Right renal pelvis (tissue), 4 donors: ENCODE results near the gene ZNF217. TPM values are rescaled to one million over a fixed set of nuclear protein-coding genes. Genes with fewer than 3 reads are reported as not detected.
"Not testable (repeated sequence)": the region's sequence is repeated elsewhere in the genome, so short reads cannot be mapped to it uniquely, and the experiment has no call there.

Source experiments
- DNase-seq, 4 donors: peaks; one replicate each; pipeline ENCODE4 v3.0.0-alpha.2; 2013; ENCODE audit warnings: low read depth in 4 of 4, low spot score in 3 of 4, missing footprints in 1 of 4
- polyA plus RNA-seq, 4 donors: library from polyadenylated mRNA; unstranded; fragments of 120-200 nt; gene quantifications; one replicate each; pipeline ENCODE4 v1.2.1, GENCODE V29; 2013; ENCODE audit not compliant: insufficient read length in 4 of 4

The ZNF217 gene
- polyA plus RNA-seq, 4 donors = 27.6 to 38.3 (median 35.6) TPM

DNA sequence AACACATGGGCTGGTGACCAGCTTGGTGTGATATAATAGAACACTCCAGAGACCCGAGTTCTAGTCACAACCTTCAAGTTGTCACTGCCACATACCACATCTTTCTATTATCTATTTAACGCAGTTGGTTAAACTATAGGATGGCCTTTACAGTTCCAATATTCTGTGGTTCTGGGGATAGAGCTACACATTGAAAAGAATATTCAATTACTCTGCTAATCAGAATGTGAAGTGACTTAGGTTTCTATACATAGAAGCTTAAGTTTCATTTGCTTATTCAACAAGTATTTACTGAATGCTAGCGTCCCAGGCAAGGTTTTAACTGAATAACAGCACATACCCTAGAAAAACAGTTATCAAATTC, 9.1 kb downstream of the ZNF217 start:
- not testable (repeated sequence) for DNase-seq

DNA sequence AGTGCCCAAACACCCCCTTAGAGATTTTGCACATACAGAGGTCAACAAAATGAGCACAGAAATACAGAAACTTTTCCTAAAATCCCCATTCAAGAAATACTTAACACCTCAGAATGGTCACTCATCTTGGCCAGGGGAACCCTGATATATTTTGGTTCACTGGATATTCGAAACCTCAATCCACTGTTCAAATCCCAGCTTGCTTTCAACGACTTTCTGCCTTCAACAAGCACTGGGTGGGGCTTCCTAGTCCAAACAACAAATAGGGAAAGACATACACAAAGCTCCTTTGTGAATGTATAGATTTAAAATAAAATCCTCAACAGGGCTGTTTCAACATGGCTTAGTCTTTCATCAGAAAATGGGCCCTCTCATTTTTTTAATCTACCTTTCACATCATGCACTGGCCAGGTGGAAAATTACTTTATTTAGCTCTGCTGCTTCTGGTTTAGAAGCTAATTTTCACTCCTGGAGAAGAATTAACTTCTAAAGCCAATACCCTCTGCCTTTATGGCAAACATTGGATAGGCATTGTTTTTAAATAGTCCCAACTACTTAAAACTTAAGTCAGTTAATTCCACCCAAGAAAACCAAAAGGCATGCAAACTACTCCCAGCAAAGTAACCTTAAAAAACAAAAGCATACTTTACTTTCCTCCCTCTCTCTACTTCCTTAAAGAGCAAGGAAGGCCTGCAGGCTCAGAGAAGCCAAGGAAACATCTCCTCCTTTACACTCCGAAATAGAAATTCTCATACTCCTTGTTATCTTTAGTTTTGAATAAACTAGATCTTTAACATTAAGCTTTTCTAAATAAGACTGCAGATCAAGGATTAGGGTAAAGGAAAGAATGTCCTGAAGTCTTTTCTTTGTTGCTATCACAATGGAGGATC, 9.7 kb downstream of the ZNF217 start:
- DNase-seq = not testable (repeated sequence)

DNA sequence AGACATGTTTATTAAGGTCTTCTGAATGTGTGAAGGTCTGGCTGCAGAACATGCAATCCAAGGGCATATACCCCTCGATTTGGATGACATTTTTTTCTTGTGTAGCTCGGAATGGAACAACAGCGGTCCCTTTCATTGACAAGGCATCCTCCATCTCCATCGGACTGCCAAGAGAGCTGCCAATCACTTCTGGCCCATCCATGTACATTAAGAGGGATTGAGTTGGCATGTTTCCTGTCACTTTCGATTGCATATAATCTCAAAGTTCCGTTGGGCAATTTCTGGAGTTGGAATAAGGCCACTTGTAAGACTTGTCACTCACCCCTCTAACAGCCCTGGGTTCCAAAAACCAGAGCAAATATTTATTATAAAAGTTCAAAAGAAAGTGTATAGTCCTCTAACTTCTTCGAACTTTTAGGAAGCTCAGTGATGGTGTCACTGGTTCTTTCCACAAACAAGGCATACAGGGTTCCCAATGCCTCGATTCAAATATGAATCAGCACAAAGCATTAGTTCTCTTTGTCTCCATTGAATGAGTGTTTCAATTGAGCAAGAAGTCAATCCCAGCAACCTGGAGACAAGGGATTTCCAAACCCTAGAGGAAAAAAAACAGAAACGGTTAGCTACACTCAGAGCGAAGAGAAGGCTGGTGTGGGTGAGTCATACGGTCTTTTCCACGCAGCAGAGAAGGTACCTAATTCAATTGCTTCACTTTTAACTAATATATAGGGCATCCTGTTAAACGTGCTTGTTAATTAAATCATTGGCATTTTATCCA, 10.9 kb downstream of the ZNF217 start:
- no peak for DNase-seq

GRCh38 chr20:53582251-53582570, 11.4 kb downstream of the ZNF217 start:
- DNase-seq = no peak

GRCh38 chr20:53581444-53582250, 12.0 kb downstream of the ZNF217 start:
- no peak for DNase-seq

DNA sequence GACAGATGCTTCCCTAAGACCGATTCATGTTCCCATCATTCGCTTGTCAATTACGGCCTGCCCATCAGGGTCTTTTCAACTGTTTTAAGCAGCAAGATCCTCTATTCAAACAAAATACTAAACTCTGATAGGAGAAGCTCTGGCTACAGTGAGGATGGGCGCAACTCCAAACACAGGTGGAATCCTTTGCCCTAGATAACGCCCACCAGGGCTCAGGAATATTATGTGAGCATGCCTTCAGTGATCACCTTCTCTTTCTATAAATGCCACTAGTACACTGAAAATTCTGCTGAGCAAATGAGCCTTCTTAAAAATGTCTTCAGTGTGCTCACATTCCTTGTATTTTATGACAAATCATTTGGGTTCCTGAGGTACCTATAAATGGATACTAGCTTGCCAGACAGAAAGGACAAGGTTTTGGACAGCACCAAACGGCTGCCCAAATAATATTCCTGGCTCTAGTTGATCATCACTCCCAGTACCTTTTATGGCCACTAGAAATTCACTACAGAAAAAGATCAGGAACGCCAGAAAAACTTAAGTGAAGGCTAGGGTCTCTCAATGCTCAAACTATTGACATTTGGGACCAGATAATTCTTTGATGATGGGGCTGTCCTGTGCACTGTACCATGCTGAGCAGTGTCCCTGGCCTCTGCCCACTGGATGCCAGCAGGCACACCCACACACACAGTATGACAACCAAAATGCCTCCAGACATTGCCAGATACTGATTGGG, 13.1 kb downstream of the ZNF217 start:
- no peak for DNase-seq

DNA sequence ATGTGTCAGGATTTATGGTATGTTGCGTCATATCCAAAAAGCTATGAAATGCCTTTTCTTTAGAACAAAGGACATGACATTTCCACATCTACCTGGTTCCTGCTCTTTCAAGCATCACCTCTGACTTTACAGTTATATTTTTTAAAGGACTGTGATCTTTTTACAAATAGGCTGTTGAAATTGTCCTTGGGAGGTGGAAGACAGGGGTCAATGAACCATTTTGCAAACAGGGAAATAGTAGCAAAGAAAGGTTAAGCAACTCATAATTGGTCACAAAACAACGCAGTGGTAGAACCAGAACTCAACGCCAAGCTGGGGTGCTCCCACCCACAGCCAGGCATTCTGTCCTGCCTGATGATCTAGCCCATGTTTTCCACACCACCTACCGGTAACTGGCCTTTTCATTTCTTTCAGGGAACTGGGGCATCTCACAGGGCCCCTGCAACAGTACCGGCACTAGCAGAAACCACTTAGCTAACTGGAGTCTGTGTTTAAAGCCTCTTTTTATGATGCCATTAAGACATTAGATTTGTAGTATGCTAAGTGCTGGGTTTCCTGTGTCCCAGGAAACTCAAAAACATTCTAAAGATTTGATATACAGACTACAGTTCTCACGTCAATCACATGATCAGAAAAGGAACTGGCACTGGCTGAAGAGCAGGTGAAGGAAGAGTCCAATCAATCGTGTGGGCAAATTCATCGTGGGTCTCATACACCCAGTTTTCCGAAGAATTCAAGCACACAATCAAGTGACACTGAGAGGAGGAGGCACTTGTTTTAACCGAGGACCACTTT, 13.9 kb downstream of the ZNF217 start:
- DNase-seq = no peak

GRCh38 chr20:53579266-53579580, 14.4 kb downstream of the ZNF217 start:
- DNase-seq = no peak

- peak; percentile 82 to 89 (median 87) for DNase-seq
Measured at GRCh38 chr20:53578492-53579222, 15.0 kb downstream of the ZNF217 start.

DNA sequence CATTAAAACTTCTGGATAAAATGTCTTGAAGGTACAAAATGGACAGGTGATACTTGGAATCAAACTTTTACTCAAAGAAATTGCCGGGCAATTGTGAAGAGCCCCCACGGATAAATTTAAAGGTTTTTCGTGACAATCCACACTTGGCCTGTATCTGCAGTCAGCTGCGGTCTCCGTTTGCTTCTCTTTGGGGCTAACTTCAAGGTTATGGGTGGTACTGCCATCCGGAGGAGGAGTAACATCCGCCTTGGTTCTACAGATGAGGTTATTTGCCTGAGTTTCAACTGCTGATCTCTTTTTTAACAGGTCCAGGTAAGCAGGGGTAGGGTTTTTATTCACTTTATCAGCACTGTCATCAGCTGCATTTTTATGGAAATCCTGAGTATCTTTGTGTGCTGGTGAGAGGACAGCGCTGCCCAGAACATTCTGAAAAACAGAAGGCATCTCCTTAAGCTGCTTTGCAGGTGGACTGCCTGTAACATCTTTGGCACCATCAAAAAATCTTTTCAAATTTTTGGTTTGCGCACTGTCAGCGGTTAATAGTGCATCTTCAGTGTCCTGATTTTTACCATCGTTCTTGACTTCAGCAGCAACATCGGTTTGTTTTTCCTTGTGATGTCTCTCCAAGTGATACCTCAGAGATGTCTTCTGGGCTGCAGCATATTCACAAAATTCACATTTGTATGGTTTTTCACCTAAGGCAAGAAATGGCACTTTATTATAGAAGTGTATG, 16.9 kb downstream of the ZNF217 start:
- no peak for DNase-seq

DNA sequence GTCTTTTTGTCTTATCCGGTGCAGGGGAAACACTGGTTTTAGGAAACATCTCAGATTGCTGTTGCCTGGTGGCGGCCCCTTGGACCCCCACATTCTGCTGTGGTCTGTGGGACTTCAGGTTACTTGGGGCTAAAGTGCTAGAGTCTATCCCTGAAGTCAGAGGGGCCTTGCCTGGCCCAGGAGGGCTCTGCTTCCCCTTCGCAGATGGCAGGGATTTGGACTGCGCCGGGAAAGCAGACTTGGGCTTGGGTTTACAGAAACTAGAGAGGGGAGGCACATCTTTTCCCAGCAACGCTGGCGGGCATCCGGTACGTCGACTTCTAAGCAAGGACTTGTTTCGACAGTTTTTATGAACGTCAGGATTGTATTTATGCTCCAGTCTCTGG, 17.5 kb downstream of the ZNF217 start:
- DNase-seq = no peak

GRCh38 chr20:53575481-53576194, 18.0 kb downstream of the ZNF217 start:
- no peak for DNase-seq

- no peak for DNase-seq
Measured at GRCh38 chr20:53574819-53575218, 18.8 kb downstream of the ZNF217 start.

DNA sequence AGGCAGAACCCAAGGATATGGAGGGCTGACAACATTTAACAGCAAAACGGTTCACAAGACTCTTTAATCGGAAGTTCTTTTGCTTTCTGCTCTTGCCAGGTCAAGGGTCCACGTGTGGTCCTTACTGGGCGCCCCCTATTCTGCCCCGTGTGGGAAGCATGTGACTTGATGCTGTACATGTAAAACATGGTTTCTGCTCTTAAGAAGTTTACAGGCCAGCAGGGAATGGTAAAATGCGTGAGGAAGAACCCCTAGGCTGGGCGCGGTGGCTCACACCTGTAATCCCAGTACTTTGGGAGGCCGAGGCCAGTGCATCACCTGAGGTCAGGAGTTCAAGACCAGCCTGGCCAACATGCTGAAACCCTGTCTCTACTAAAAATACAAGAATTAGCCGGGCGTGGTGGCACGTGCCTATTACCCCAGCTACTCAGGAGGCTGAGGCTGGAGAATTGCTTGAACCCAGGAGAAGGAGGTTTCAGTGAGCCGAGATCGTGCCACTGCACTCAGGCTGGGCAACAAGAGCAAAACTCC, 19.3 kb downstream of the ZNF217 start:
- no peak for DNase-seq

GRCh38 chr20:53571555-53572286, 21.9 kb downstream of the ZNF217 start:
- no peak for DNase-seq

DNA sequence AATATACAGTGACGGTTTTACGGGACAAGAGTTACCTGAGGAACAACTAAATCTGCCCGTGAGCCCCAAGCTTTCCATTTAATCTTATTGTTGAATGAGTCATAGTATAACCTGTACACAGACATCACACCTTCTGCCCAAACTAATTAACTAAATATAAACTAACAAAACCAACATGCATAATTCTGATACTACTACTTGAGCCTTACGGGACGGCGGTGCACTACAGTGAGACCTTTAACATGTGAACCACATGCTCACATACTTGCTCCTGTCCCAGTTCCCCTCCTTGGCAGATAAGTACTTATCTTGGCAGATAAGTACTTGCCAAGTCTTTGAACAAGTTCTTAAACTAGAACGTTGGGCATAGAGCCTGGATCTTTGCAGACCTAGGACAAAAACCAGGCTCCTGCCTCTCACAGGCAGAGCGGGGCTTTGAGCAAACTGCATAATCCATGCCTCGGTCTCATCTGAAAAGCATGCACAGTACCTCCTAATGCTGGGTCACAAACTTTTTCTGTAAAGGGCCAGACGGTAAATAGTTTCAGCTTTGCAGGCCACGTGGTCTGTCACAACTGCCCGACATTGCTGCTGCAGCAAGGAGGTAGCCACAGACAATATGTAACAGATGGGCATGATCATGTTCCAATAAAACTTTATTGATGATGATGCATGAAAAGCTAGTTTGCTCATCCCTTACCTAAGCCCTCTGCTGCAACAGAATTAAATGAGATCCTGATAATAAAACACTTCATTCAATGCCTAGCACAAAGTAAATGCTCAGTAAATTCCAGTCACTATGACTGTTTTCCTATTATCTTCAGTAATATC, 23.0 kb downstream of the ZNF217 start:
- no peak for DNase-seq
